Measurements from ENCODE around the gene C2orf68. TPM values are rescaled to one million over a fixed set of nuclear protein-coding genes. Genes with fewer than 3 reads are reported as not detected.

Gene C2orf68
- total and polyA plus RNA-seq, 2 of the 8 experiments (the other 6 are each of a cell fraction or from before 2014, with no cell fraction given): 46.3 to 49.4 TPM

- no peak for TF ChIP-seq SUZ12 (IDR thresholded peaks at IDR 0.05; ENCODE audit: low read length)
- TF ChIP-seq TEAD4 (IDR thresholded peaks at IDR 0.05; ENCODE audit: low read depth, low read length): peak; percentile 87
- TF ChIP-seq CREB1 (IDR thresholded peaks at IDR 0.05): peak; percentile 86
- TF ChIP-seq ZNF274 (IDR thresholded peaks at IDR 0.05; ENCODE audit: borderline replicate concordance, extremely low read depth, low read length): no peak
- TF ChIP-seq KDM1A (IDR thresholded peaks at IDR 0.05; ENCODE audit: borderline replicate concordance, low read length): no peak
- TF ChIP-seq CTBP2 (IDR thresholded peaks at IDR 0.05; ENCODE audit: borderline replicate concordance, insufficient read depth, insufficient read length, low read length): no peak
- no peak for TF ChIP-seq SRF (IDR thresholded peaks at IDR 0.05; ENCODE audit: low read depth, low read length)
- TF ChIP-seq ATF3 (IDR thresholded peaks at IDR 0.05; ENCODE audit: insufficient read depth, low read depth, low read length): no peak
- no peak for TF ChIP-seq POLR2AphosphoS5 (IDR thresholded peaks at IDR 0.05; ENCODE audit: low read depth, low read length)
- peak; percentile 80 for TF ChIP-seq PHF8 (conservative IDR thresholded peaks at IDR 0.05; ENCODE audit: low read depth, low read length)
- TF ChIP-seq POLR2A (IDR thresholded peaks at IDR 0.05; ENCODE audit: control extremely low read depth in 1 of 2, low read depth in 2 of 2, low read length in 2 of 2): peak; percentile 19 to 51
- TF ChIP-seq CBX5 (IDR thresholded peaks at IDR 0.05; ENCODE audit: low read depth, low read length): no peak
- TF ChIP-seq SP4 (IDR thresholded peaks at IDR 0.05; ENCODE audit: low read length): no peak
- TF ChIP-seq ATF2 (IDR thresholded peaks at IDR 0.05; ENCODE audit: low read length): no peak
- TF ChIP-seq MAX (IDR thresholded peaks at IDR 0.05): peak; percentile 79
- TF ChIP-seq EZH2 (IDR thresholded peaks at IDR 0.05; ENCODE audit: low read depth, low read length, severe bottlenecking): no peak
- TF ChIP-seq USF2 (IDR thresholded peaks at IDR 0.05; ENCODE audit: low read length): no peak; the same call in 1 of the 2 replicates
- peak; percentile 83 for TF ChIP-seq BACH1 (IDR thresholded peaks at IDR 0.05; ENCODE audit: low read length)
- TF ChIP-seq KDM5A (IDR thresholded peaks at IDR 0.05; ENCODE audit: low read length): no peak
- TF ChIP-seq BRCA1 (IDR thresholded peaks at IDR 0.05; ENCODE audit: low read depth, low read length): no peak
Measured at GRCh38 chr2:85602476-85603234, 9.2 kb downstream of the C2orf68 start, which contains the start of gene TMEM150A (continued).
